ENCODE data around the gene TEAD4.

TEAD4 gene

DNA sequence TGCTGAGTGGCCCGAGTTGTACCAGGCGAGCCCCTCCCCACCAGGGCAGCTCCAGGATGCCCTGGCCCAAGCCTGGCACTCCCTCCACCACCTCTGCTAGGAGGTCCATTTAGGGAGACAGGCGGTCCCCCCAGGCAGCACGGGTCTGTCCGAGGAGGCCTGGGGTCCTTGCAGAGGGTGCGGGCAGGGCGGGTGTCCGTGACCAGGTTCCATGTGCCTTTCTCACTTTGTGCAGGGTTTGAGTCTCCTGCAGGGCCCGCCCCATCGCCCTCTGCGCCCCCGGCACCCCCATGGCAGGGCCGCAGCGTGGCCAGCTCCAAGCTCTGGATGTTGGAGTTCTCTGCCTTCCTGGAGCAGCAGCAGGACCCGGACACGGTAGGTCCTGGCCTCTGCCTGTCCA lies 61.2 kb downstream of the TEAD4 start:
- Histone ChIP-seq H3K36me3 (ENCODE audit: insufficient read depth, low read length) (peaks cover 7% of the 10 kb centered on the region; the same call in 1 of the 2 replicates), H3K9ac (ENCODE audit: insufficient read length) (no peak overlapping the region), H3K4me3 (no peak overlapping the region), H3K9me3 (ENCODE audit: low read depth, low read length) (no peaks in the 10 kb centered on the region), H3K27ac (no peak overlapping the region)
- DNase-seq (ENCODE audit: low read depth, low spot score), result no peak
- TF ChIP-seq POLR2AphosphoS5 (IDR thresholded peaks at IDR 0.05; ENCODE audit: borderline replicate concordance, low read depth, low read length) (no peak), FOXP2 (optimal IDR thresholded peaks at IDR 0.05; ENCODE audit: control extremely low read depth, extremely low read length, insufficient read depth) (no peak), EZH2 (IDR thresholded peaks at IDR 0.05) (no peak)

GRCh38 chr12:3020850-3021435 lies 61.7 kb downstream of the TEAD4 start:
- Histone ChIP-seq H3K4me3 (no peak overlapping the region), H3K9ac (ENCODE audit: insufficient read length) (no peak overlapping the region), H3K27ac (no peak overlapping the region), H3K9me3 (ENCODE audit: low read depth, low read length) (no peaks in the 10 kb centered on the region), H3K36me3 (ENCODE audit: insufficient read depth, low read length) (peaks cover 10% of the 10 kb centered on the region)
- no peak for DNase-seq (ENCODE audit: low read depth, low spot score)
- TF ChIP-seq FOXP2 (optimal IDR thresholded peaks at IDR 0.05; ENCODE audit: control extremely low read depth, extremely low read length, insufficient read depth), result no peak
- TF ChIP-seq POLR2AphosphoS5 (IDR thresholded peaks at IDR 0.05; ENCODE audit: borderline replicate concordance, low read depth, low read length), result no peak
- no peak for TF ChIP-seq EZH2 (IDR thresholded peaks at IDR 0.05)

GRCh38 chr12:3022411-3022810 lies 63.2 kb downstream of the TEAD4 start:
- Histone ChIP-seq H3K27ac (no peak overlapping the region), H3K9me3 (ENCODE audit: low read depth, low read length) (no peaks in the 10 kb centered on the region), H3K36me3 (ENCODE audit: insufficient read depth, low read length) (peaks cover 22% of the 10 kb centered on the region), H3K4me3 (no peak overlapping the region), H3K9ac (ENCODE audit: insufficient read length) (no peak overlapping the region)
- TF ChIP-seq FOXP2 (optimal IDR thresholded peaks at IDR 0.05; ENCODE audit: control extremely low read depth, extremely low read length, insufficient read depth), result no peak
- TF ChIP-seq POLR2AphosphoS5 (IDR thresholded peaks at IDR 0.05; ENCODE audit: borderline replicate concordance, low read depth, low read length), result no peak
- TF ChIP-seq EZH2 (IDR thresholded peaks at IDR 0.05), result no peak
- DNase-seq (ENCODE audit: low read depth, low spot score), result no peak

DNA sequence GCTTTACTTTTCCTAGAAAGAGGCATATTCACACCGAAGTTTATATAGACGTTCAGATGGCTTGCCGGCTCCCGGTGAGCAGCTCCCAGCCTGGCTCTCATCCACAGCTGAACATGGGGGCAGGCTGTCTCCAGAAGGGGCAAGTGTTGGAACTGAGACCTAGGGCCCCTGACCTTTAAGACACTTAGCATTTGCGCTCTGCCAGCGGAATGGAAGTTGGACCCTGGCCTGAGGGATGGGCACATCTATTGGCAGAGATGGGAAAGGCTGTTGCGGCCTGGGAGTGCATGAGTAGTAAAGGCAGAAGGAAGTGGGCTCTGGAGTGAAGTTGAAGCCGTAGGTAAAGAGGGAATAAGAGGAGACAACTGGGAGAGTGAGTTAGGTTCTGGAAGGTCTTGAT lies 63.8 kb downstream of the TEAD4 start:
- H3K9me3 ChIP-seq (ENCODE audit: low read depth, low read length), result no peaks in the 10 kb centered on the region
- no peak for DNase-seq (ENCODE audit: low read depth, low spot score)
- H3K36me3 ChIP-seq (ENCODE audit: insufficient read depth, low read length), result peaks cover 26% of the 10 kb centered on the region
- H3K27ac ChIP-seq, result no peak overlapping the region
- H3K9ac ChIP-seq (ENCODE audit: insufficient read length), result no peak overlapping the region
- H3K4me3 ChIP-seq, result no peak overlapping the region
- TF ChIP-seq POLR2AphosphoS5 (IDR thresholded peaks at IDR 0.05; ENCODE audit: borderline replicate concordance, low read depth, low read length) (no peak), EZH2 (IDR thresholded peaks at IDR 0.05) (no peak), FOXP2 (optimal IDR thresholded peaks at IDR 0.05; ENCODE audit: control extremely low read depth, extremely low read length, insufficient read depth) (no peak)

DNA sequence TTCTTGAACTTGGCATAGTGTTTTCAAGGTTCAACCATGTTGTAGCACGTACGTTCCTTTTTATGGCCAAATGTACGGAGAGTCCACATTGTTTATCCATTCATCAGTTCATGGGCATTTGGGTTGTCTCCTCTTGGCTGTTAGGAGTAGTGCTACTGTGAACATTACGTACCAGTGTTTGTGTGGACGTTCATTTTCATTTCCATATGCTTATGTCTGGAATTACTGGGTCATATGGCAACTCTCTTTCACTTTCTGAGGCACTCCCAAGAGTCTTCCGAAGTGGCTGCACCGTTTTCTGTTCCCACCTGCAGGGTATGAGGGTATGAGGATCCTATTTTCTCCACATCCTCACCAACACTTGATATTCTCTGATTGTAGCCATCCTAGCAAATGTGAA lies 68.9 kb downstream of the TEAD4 start:
- H3K9ac ChIP-seq (ENCODE audit: insufficient read length), result no peak overlapping the region
- H3K9me3 ChIP-seq (ENCODE audit: low read depth, low read length), result no peaks in the 10 kb centered on the region
- TF ChIP-seq EZH2 (IDR thresholded peaks at IDR 0.05), result no peak
- no peak for DNase-seq (ENCODE audit: low read depth, low spot score)
- peaks cover 40% of the 10 kb centered on the region for H3K36me3 ChIP-seq (ENCODE audit: insufficient read depth, low read length)
- no peak overlapping the region for H3K4me3 ChIP-seq
- no peak overlapping the region for H3K27ac ChIP-seq

GRCh38 chr12:3030821-3031429 lies 71.7 kb downstream of the TEAD4 start:
- Histone ChIP-seq H3K27ac (no peak overlapping the region), H3K36me3 (ENCODE audit: insufficient read depth, low read length) (peaks cover 37% of the 10 kb centered on the region), H3K4me3 (no peak overlapping the region), H3K9me3 (ENCODE audit: low read depth, low read length) (no peaks in the 10 kb centered on the region), H3K9ac (ENCODE audit: insufficient read length) (no peak overlapping the region)
- DNase-seq (ENCODE audit: low read depth, low spot score), result no peak
- TF ChIP-seq FOXP2 (optimal IDR thresholded peaks at IDR 0.05; ENCODE audit: control extremely low read depth, extremely low read length, insufficient read depth) (no peak), EZH2 (IDR thresholded peaks at IDR 0.05) (no peak), POLR2AphosphoS5 (IDR thresholded peaks at IDR 0.05; ENCODE audit: borderline replicate concordance, low read depth, low read length) (no peak)

- Histone ChIP-seq H3K36me3 (ENCODE audit: insufficient read depth, low read length) (peaks cover 27% of the 10 kb centered on the region), H3K9me3 (ENCODE audit: low read depth, low read length) (no peaks in the 10 kb centered on the region), H3K9ac (ENCODE audit: insufficient read length) (no peak overlapping the region), H3K4me3 (no peak overlapping the region), H3K27ac (no peak overlapping the region)
- TF ChIP-seq POLR2AphosphoS5 (IDR thresholded peaks at IDR 0.05; ENCODE audit: borderline replicate concordance, low read depth, low read length) (no peak), FOXP2 (optimal IDR thresholded peaks at IDR 0.05; ENCODE audit: control extremely low read depth, extremely low read length, insufficient read depth) (no peak), EZH2 (IDR thresholded peaks at IDR 0.05) (no peak)
- no peak for DNase-seq (ENCODE audit: low read depth, low spot score)
These were observed 73.0 kb downstream of the TEAD4 start for GRCh38 chr12:3032161-3032560.

GRCh38 chr12:3032770-3033538 lies 73.8 kb downstream of the TEAD4 start:
- no peak overlapping the region for H3K4me3 ChIP-seq
- peaks cover 21% of the 10 kb centered on the region for H3K36me3 ChIP-seq (ENCODE audit: insufficient read depth, low read length)
- H3K9me3 ChIP-seq (ENCODE audit: low read depth, low read length), result no peaks in the 10 kb centered on the region
- DNase-seq (ENCODE audit: low read depth, low spot score), result no peak
- TF ChIP-seq FOXP2 (optimal IDR thresholded peaks at IDR 0.05; ENCODE audit: control extremely low read depth, extremely low read length, insufficient read depth), result no peak
- no peak for TF ChIP-seq POLR2AphosphoS5 (IDR thresholded peaks at IDR 0.05; ENCODE audit: borderline replicate concordance, low read depth, low read length)
- TF ChIP-seq EZH2 (IDR thresholded peaks at IDR 0.05), result no peak
- no peak overlapping the region for H3K9ac ChIP-seq (ENCODE audit: insufficient read length)
- H3K27ac ChIP-seq, result no peak overlapping the region

All from SK-N-MC (cell line).